ENCODE measurements around the gene GDE1. TPM values are rescaled to one million over a fixed set of nuclear protein-coding genes. Genes with fewer than 3 reads are reported as not detected.

The GDE1 gene
- polyA plus RNA-seq, 5 donors = 66.6 to 87.7 (median 77.3) TPM

DNA sequence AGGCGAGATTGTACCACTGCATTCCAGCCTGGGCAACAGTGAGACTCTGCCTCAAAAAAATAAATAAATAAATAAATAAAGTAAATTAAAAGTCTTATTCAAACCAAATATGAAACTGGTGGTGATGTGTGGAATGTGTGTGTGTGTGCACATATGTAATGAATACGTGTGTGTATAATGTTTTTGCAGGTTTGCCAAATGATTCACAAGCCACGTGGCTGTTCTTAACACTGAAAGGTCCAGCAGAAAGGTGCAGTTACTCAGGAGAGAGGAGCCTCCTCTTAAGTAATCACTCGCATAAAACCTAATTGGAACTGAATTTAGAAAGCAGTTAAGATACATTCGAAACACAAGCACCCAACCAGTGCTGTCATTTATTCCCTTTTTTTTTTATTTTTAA is 22.9 kb downstream of the GDE1 start:
- no peak for DNase-seq

DNA sequence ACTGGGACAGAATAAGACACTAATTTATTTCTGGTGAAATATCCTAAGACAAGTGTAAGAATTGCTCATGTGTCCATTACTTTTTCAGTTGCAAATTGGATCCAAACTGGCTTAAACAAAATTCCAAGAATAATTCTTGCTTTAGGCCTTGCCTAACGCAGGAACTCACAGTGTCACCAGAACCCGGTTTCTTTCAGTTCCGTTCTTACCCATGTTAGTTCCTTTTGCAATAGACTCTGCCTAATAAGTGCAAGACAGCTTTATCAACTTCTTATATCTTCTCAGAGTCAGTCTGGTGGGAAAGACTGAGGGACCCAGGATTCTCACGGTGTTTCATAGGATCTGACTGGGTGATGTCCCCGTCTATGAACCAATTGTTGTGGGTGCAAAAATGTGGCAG is 24.7 kb downstream of the GDE1 start:
- DNase-seq = no peak

DNA sequence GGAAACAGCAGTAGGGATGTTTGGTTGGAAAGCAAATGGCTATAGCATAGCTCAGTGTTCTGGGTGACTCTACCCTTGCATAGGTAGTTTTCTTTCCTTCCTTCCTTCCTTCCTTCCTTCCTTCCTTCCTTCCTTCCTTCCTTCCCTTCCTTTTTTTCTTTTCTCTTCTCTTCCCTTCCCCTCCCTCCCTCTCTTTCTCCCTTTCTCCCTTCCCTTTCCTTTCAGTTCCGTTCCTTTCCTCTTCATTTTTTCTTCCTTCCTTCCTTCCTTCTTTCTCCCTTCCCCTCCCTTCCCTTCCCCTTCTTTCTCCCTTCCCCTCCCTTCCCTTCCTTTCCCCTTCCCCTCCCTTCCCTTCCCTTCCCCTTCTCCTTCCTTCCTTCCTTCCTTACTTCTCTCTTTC is 31.3 kb downstream of the GDE1 start:
- DNase-seq = no peak

DNA sequence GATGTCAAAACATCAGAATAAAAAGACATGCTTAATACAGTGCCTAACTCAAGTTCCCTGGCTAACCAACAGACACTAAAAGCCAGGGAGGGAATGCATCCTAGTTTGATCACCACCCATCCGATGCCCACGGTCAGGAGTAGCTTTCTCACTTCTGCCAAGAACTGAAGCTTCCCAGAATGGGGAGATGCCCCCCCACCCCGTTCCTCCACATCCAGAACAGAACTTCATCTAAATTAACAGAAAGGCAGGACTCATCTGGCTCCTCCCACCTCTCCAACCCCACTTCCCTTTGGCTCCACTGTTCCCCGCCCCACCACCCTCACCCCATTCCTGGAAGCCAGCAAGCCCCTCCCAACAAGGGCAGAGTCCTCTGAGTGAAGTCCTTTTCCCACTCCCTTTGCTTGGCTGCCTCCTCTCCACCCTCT is 33.7 kb downstream of the GDE1 start:
- DNase-seq = no peak

DNA sequence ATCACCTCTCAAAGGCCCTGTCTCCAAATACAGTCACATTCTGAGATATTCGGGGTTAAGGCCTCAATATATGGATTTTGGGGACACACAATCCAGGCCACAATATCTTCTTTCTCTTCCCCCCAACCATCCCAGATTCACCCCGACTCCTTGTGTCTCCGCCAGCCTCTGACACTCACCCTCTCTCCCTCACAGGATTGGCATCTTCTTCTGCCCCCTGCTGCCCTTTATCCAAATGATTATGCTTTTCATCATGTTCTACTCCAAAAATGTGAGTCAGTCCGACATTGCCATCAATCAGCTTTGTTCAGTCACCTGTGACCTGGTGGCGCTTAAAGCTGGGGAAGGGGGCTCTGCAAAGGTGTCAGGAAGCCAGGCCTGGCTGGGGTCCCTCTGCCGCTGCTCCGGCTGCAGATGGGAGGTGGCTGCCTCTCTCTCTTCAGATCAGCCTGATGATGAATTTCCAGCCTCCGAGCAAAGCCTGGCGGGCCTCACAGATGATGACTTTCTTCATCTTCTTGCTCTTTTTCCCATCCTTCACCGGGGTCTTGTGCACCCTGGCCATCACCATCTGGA is 35.1 kb downstream of the GDE1 start:
- no peak for DNase-seq

DNA sequence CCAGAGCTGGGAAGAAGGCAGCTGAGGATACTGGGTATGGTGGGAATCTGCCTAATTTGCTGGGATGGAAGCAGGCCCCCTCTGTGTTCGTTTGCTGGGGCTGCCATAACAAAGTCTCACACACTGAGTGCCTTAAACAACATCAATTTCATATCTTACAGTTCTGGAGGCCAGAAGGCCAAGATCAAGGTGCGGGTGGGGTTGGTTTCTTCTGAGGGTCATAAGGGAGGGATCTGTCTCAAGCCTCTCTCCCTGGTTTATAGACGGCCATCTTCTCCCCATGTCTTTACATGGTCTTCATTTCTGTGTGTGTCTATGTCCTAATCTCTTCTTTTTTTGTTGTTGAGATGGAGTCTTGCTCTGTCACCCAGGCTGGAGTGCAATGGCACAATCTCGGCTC is 35.8 kb downstream of the GDE1 start:
- no peak for DNase-seq

DNA sequence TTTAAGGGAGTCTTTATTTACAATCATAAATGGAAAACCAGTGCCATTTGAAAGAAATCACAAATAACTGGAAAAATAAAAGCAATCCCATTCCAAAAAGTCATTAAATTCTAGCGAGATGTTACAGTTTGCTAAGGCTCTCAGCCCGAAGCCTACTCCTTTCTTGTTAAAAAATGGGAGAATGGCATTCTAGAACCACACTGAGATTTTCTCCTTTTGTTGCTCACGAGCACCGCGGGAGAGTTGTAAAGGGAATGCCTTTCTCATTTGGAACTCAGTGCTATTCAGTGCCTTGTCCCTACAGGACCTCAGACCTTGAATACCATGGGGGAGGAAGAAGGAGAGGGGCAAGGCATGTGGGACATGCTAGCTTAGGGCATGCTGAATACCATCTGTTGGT is 36.3 kb downstream of the GDE1 start:
- DNase-seq = no peak

DNA sequence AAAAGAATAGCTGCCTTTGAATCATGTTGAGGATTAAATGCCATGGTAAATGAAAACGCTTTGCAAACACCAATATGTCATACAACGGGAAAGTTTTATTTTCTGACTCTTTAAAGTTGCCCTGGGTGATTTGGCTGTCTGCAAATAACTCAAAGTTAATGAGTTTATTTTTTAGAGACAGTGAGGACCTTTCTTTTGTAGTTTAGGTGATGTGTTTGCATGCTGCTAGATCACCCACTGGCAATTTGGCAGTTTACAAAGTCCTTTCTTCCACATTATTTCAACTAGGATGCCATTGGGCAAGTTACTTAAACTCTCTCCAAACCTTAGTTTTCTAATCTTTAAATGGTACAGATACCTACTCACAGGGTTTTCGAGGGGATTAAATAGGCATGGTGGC is 37.8 kb downstream of the GDE1 start:
- no peak for DNase-seq

DNA sequence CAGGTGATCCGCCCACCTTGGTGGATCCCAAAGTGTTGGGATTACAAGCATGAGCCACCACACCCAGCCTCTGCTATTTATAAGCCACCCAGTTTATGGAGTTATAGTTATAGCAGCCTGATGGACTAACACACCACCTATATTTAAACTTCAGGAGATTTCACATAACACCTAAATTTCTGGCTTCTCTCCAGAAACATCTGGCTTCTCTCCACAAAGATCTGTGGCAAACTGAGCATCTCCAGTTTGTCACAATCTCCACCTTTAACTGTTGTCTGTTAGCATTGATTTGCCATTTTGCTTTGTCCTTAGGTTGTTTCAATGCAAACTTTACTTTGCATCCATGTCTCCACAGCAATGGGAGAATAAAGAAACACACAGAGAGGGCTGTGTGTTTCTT is 39.6 kb downstream of the GDE1 start:
- DNase-seq = no peak

DNA sequence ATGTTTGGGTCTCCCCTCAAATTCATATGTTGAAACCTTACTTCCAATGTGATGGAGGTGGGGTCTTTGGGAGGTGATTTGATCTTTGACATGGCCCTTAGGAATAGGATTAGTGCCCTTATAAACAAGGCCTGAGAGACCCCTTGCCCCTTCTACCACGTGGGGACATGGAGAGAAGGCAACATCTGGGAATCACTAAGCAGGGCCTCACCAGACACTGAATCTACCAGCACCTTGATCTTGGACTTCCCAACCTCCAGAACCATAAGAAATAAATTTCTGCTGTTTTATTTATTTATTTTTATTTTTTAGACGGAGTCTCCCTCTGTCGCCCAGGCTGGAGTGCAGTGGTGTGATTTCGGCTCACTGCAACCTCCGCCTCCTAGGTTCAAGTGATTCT is 40.1 kb downstream of the GDE1 start:
- DNase-seq = no peak

DNA sequence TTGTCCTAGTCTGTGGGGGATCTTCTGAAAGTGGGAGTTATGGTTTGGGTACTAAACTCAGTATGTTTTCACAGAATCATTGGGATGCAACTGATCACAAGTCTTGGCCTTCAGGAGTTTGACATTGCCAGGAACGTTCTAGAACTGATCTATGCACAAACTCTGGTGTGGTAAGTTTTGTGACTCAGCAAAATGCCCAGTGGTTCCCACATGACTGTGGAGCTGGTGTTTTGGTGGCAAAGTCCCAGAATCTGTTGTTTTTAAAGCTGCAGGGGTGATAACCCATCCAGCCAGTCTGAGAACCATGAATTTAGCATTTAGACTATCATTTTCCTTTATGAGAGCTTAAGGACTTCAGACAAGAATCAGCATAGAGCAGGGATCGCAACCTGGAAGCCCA is 40.6 kb downstream of the GDE1 start:
- no peak for DNase-seq

DNA sequence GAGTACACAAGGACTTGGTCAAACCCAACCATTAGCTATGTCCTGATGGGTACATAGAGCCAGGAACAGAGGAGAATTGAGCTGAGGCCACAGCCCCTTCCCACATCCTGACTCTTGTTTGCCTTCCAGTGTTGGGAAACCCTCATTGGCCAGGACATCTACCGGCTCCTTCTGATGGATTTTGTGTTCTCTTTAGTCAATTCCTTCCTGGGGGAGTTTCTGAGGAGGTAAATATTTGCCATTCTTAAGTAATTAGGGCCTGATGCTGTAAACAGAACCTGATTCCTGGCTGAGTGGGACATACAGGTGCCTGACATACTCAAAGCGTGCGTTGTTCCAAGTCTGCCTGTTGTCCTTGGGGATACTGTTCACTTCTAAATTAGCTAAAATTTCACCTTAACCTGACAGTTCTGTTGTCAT is 42.6 kb downstream of the GDE1 start:
- no peak for DNase-seq

DNA sequence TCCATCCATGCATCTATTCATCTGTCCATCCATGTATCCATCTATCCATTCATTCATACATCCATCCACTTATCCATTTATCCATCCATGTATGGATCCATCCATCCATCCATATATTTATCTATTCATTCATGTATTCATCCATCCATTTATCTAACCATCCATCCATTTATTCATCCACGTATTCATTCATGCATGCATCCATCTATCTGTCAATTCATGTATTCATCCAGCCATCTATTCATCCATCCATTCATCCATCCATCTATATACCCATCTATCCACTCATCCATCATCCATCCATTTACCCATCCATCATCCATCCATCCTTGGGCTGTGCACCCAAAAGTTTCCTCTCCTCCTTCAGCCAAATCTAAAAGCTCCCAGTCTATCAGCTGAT is 43.4 kb downstream of the GDE1 start:
- no peak for DNase-seq

DNA sequence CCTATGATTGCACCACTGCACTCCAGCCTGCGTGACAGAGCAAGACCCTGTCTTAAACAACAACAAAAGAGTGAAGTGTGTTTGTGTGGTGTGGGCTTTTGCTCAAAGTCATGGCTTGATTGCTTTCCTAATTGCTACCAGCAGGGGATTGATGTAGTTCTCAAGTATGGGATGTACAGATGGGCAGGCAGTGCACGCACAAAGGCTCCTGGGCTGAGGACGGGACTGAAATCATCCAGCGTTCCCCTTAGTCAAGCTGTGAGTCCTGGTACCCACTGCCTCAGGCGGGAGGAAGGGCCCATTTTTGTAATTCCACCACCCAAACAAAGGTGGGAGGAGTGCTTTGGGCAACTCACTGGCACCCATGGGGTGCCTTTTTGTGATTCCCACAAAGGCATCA is 47.3 kb downstream of the GDE1 start:
- DNase-seq = no peak

DNA sequence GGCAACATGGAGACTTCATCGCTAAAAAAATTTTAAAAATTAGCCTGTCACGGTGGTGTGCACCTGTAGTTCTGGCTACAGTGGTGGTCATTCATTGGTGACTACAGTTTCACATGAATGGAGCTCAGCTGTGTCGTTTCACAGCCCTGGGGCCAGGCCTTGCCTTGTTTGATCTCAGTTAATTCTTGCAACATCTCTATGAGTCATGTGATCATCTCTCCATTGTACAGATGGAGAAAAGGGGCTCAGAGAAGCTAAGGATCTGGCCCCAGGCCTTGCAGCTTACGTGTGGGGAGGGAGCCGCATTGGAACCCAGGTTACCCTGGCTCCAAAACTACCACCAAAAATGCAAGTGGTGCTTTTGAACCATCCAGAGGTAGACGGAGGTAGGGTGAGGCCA is 49.4 kb downstream of the GDE1 start:
- DNase-seq = no peak

DNA sequence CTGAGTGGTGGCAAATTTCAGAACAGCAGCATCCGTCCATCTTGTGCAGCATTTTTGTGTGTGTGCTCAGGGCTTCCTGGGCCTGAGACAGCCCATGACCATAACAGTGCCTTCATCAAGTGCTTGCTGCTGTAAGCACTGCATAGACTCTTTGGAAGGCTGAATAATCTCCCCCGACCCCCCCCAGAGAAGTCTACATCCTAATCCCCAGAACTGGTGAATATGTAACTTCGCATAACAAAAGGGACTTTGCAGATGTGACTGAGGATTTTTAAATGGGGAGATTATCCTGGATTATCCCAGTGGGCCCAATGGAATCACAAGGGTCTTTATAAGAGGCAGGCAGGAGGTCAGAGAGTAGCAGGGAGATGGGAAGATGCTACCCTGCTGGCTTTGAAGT is 53.6 kb downstream of the GDE1 start:
- no peak for DNase-seq

DNA sequence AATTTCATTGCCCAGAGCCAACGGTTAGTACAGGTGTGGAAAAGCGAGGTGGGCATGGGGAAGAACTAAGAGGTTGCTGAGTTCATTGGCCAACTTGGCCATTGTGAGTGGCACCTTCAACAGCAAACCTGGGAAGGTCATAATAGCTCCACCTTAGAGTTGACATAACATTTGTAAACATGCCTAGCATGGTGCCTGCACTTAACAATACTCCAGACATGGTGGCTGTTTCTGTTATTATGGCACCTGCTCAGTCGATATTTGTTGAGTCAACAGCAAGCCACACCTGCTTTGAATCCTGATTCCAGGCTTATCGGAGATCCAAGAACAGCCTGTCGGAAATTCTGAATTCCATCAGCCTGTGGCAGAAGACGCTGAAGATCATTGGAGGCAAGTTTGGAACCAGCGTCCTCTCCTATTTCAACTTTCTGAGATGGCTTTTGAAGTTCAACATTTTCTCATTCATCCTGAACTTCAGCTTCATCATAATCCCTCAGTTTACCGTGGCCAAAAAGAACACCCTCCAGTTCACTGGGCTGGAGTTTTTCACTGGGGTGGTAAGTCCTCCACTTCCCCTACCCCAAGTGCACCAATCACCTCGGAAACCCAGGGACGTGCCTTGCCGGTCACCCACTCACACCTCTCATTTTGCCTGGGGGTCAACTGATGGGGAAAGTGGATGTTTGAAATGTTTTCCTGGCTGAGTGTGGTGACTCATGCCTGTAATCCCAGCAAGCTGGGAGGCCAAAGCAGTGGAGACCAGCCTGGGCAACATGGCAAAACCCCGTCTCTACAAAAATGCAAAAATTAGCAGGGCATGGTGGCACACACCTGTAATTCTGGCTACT is 58.2 kb downstream of the GDE1 start:
- no peak for DNase-seq

DNA sequence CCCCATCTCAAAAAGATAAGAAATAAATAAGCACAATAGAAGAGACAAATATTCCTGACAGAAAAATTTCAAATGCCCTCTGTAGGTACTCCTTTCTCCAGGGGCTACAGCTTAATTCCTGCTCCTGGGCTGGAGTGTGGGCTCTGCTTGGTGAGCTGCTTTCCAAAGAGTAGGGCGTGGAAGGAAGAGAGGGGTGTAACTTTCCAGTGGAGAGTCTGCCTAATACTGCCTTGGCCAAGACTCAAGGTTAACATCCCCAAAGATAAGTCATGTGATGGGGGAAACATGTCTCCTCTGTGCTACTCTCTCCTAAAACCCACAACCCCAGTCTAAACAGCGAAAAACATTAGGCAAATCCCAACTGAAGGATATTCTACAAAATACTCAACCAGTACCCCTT is 61.5 kb downstream of the GDE1 start:
- no peak for DNase-seq

DNA sequence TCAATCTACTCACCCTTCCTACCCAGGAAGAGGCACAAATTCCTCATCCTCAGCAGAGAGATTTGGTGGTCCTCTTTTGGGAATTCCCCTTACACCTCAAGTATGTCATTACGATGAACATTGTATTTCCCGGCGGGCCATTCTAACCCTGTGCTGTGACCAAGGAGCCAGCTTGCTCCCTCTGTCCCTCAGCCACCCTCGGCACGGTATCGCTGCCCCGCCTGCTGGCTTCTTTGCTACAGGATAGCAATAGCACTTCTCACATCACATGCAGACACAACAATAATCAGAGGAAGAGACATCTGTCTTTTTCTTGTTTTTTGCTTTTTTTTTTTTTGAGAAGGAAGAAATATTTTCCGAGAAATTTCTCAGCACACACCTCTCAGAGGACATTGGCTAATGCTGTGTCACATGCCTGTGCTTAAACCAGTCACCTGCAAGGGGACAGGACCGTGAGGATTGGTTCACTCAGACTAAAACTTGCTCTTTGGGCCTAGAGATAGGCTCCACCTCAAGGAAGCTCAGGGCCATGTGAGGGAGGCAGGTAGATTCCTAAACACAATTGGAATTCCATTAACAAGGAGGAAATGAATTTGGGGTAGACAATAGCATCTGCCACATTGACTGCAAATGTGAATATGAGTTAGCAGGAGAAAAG is 63.0 kb downstream of the GDE1 start:
- DNase-seq = no peak
